GM12874 (cell line): ENCODE measurements around the gene RC3H1.

ENCODE experiments used
- TF ChIP-seq, protein P1 (sequence below): IDR thresholded peaks from 2 replicates; pipeline ENCODE4 v1.5.1; 2011; ENCODE audit warnings: low read depth, mild to moderate bottlenecking, control low read depth, low read length, moderate library complexity; ENCODE audit not compliant: insufficient read depth

Gene RC3H1

DNA sequence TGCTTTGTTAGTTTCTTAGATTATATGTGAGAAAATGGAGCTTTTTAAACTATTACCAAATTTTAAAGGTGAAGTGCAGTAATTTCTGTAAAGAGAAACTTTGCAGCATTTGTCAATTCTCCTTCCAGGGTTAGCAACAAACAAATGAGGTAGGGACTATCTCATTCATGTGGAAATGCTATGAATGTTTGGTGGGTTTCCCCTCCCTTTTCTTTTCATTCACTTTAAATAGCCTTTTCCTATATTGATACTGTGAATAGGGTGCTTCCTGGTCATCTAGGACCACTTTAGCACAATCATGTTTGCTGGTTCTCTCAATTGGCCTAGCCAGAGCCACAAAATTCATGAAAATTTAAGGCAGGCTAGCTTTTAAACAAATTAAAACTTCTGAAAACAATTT, 133.4 kb downstream of the RC3H1 start:
- TF ChIP-seq, protein P1, sequence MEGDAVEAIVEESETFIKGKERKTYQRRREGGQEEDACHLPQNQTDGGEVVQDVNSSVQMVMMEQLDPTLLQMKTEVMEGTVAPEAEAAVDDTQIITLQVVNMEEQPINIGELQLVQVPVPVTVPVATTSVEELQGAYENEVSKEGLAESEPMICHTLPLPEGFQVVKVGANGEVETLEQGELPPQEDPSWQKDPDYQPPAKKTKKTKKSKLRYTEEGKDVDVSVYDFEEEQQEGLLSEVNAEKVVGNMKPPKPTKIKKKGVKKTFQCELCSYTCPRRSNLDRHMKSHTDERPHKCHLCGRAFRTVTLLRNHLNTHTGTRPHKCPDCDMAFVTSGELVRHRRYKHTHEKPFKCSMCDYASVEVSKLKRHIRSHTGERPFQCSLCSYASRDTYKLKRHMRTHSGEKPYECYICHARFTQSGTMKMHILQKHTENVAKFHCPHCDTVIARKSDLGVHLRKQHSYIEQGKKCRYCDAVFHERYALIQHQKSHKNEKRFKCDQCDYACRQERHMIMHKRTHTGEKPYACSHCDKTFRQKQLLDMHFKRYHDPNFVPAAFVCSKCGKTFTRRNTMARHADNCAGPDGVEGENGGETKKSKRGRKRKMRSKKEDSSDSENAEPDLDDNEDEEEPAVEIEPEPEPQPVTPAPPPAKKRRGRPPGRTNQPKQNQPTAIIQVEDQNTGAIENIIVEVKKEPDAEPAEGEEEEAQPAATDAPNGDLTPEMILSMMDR, result no peak

DNA sequence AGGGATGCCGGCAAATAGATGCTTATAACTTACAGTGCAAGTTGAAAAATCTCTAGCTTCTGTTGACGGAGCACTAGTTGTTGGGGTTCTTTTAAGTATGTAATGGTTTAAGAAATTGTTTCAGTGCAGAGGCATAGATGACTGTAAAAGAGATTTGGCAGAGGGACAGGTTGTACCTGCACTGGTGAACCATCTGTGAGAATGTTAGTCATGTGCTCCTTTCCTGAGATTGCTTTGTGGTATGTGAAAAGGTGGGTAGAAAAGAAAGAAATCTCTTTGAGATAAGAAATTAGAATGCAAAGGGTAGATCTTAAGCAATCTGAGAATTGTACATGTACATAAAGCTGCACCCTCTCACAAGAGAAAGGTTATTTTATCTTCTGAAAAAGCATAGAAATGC, 134.5 kb downstream of the RC3H1 start:
- TF ChIP-seq, protein P1, result no peak

DNA sequence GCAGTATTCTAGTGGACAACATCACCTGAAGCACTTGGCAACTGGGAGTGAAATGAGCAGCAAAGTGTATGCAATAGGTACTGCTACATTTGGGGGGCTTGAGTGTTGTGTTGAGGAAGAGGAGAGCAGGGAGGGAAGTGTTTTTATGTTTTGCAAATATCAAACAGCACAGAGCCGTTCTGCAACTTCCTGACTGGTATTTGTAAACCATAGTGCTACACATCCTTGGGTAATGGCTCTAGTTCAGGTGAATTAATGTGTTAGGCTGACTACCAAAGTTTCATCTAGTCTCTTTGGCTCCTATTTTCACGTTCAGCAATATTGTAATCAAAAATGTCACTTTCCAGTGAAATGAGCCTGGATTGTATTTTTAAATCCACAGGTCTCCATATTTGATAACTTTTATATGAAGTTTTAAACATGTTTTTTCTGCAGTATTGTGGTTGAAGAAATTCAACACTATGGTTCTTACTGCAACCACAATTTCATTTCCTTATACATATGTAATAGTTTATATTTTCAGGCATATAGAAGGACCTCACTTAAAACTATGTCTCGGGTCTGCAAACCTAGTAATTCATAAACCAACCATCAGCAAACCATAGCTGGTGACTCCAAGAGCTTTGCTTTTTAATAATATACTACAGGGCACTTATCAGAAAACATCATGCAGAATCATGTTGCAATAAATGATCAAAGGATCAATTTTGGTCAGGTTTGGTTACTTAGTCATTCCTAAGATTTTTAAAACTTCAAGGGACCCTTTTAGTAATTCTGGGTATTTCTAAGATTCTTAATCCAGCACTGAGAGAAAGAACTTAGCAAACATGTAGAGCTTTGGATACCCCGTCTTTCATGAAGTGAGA, 135.2 kb downstream of the RC3H1 start:
- TF ChIP-seq, protein P1, result no peak

DNA sequence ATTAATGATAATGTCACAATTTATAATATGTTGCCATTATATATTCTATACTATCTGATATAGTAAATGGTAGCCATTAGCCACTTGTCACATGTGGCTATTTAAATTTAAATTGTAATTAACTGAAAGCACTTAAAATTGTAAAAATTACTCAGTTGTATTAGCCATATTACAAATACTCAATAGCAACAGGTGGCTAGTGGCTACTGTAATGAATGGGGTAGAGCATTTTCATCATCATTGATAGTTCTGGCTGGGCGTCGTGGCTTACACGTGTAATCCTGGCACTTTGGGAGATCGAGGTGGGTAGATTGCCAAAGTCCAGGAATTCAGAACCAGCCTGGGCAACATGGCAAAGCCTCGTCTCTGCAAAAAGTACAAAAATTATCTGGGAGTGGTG, 137.5 kb downstream of the RC3H1 start:
- TF ChIP-seq, protein P1, result no peak
